Activated CD8-positive, alpha-beta memory T cell treated with anti-CD3 and anti-CD28 coated beads, Interleukin-2, amount 50 U/mL, for 24 hours (primary cell): ENCODE results near the gene EEFSEC.

Experiments used
- DNase-seq: peaks from one replicate; pipeline ENCODE4 v3.0.0-alpha.2; 2020; ENCODE audit errors: extremely low read depth

Gene EEFSEC

DNA sequence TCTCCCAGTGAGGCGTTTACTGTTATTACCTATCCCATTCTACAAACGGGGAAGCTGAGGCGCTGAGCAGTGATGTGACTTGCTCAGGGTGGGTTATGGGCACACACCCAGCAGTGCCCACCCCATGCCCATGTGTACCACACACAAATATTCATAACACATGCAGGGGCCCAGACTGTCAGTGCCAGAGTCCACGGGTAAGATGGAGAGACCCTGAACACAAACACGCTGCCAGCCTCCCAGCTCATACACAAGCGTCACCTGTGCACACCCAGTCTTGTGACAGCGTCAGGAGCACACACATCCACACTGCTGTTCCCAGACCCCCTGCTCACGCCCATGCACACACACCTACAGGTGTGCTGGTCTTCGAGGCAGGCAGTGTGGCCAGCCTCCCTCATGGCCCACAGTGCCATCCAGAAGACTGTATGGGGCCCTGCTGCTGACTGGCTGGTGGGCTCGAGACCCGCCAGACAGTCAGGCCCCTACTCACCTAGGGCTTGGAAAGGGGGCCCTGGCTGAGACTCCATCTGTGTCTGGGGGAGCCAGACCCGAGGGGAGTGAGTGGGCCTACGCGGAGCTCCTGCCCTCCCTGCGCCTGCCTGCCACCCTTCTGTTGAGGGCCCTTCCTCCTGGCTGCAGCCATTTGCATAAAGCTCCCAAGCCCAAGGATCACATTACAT, 274.0 kb downstream of the EEFSEC start:
- DNase-seq: no peak

DNA sequence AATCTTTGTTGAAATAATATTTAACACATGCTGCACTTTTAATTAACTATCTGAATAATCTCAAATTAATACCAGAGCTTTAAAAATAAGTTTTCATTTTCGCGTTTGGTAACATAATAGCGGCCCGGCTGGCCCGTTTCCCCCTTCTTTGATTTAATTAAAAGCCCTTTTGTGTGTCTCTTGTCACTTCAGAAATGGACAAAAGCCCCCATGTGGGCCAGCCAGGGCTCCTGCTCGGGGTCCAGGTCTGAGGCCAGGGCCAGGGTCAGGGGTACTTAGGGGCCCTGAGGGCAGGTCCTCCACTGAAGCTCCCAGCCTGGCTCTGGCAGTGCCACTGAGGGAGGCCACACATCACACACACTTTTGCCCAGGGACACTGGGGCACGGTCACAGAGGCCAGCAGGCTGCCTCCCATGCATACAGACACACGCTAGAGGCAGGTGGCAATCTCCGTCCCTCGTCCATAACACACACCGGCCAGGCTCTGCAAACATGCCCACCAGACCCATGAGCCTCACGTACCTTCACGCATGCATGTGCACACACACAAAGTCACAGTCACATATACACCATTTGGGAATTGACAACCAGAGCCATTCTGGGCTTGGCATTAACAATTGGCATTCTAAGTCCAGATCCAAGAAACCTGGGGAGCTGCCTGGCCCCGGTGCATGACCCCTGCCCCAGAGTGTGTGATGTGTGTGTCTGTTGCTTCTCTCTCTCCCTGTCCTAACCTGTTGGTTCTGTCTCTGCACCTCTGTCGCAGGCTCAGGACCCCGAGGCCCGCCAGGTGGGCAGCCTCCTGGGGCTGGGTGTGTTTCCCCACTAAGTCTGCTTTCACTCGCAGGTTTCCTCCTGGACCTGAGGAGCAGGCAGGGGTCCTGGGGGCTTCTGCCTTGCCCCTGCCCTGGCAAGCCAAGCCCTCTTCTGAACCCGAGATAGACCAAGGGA, 274.9 kb downstream of the EEFSEC start:
- DNase-seq: no peak

DNA sequence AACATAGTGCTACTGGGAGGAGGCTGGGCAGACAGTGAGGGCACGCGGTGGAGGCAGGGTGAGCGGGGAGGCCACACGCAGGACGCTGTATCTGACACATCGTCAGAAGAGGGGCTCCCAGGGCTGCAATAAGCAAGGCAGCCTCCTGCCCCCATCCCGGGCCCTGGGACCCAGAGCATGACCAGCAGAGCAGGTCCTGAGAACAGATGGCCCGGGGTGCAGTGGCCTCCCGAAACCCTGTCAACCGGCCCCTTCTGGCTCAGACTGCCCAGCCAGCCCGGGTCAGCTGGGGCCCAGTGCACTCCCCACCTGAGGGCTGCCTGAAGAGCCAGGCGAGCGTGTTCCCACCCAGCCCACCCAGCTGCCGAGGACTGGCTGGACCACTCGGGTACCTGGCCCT, 276.0 kb downstream of the EEFSEC start:
- no peak for DNase-seq

DNA sequence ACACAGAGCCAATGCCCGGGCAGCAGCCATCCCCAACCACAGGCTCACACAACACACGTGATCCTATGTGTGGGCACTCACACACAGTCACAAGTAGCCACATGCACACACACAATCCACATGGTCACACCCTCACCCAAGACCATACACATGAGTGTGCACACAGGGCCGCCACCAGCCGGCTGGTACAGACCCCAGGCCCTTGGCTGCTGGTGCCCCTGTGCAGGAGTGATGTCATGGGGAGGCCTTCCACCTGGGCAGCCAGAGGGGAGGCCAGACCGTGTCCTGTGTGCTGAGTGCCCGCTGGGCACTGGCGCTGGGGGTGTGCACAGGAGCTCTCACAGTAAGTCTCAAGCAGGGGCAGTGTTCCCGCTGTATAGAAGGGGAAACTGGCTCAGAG, 276.5 kb downstream of the EEFSEC start:
- DNase-seq: no peak

DNA sequence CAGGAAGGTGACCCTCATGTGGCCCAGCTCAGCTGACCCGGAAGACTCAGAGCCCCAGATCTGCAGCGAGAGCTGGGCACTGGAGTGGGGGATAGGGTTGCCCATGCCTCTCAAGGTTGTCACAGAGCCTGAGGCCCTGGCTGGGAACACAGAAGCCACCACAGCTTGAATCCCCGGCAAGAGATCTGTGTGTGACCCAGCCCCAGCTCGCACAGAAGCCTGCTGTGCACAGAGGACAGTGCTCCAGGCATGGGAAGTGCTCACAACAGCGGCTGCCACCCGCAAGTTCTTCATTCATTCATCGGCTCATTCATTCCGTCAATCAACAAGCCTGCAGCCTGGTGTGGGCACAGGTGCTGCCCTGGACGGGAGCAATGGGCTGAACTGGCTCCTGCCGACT, 277.0 kb downstream of the EEFSEC start:
- no peak for DNase-seq

DNA sequence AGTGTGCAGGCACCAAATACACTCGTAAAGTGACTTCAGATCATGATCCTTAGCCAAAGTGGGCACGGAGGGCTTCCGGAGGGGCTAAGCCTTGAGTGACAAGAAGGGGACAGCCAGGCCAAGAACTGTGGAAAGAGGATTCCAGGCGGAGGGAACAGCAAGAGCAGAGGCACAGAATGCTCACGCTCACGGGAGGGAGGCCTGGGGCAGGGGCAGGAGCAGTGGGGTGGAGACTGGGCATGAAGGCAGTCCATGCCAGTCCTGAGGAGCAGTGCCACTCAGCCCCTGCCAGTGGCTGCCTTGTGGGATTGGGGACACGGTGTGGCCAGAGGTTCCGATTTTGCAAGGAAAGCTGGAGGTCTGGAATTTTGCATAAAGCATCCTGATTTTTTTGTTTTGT, 277.4 kb downstream of the EEFSEC start:
- no peak for DNase-seq

DNA sequence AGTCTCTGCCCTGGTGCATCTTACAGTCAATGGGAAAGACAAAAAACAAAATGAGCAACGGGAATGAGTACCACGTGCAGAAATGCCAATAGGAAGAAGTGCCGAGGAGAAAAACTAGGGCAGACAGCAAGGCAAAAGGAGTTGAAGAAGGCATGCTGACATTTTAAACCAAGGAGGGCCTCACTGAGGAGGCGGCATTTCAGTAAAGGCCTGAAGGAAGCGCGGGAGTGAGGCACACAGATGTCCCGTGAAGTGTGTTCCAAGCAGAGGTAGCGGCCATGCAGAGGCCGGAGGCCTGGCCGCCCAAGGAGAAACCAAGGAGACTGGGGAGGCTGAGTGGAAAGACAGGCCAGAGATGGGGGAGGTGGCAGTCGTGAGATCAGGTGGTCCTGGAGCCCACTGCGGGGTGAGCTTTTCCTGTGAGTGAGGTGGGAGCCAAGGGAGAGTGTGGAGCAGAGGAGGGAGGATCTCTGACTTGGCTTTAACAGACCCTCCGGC, 278.6 kb downstream of the EEFSEC start:
- no peak for DNase-seq

DNA sequence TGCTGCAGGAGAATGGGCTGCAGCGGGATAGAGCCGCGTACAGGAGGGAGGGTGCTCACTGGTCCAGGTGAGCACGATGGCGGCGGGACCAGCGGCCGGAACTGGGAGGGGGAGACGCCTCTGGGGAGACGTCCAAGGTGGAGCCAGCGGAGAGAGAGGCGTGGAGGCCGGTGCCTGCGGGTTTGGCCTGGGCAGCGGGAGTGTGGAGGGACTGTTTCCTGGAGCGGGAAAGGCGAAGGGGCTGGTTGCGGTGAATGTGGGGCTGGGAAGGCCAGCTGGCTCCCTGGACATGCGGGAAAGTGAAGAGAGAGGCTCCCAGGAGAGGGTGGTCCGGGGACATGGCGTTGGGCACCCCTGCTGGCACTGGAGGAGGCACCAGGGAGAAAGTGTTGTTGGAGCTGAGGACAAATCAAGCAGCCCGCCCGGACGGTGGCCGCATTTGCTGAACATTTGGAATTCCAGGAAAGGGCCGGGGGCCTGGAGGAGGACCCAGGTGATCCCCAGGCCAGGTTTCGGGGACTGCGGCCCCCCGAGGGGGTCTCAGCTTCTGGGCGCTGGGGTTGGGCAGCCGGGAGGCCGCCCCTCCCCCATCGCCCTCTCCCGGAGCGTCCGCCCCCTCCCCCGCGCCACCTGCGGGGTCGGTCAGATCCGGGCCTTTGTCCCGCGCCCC, 279.2 kb downstream of the EEFSEC start:
- no peak for DNase-seq

DNA sequence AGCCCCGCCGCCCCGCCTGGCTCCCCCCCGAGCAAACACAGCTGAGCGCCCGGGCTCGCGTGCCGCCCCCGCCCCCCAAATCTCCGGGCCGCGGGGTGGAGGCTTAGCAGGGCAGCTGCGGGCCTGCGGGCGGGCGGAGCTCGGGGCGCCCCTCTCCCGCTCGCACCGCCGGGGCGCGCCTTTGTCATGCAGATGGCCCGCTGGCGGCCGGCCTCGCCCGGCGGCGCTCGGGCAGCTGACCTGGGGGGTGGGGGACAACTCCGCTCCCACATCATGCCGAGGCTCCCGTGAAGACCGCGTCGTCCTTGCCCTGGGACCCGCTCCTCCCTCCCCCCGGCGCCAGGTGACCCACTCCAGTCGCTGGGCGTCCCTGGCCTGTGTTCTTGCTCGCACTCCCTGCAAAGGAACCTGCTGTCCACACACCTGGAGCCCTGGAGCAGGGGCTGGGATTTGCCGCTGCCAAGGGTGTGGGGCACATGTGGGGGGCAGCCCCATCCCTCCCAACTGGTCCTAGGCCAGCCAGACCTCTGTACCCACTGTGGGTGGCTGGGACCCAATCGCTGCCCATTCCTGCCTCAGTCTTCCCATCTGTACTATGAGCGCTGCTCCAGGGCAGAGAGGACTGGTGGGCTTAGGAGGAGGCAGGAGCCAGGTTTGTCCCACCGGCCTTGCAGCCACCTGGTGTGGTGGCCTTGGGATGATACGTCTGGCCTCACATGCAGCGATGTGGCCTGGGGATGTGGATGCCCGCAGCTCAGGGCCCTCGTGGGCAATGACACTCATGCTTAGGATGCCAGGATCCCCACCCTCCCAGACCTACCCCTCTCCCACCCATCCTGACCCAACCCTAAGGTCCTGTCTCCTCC, 279.9 kb downstream of the EEFSEC start:
- no peak for DNase-seq

DNA sequence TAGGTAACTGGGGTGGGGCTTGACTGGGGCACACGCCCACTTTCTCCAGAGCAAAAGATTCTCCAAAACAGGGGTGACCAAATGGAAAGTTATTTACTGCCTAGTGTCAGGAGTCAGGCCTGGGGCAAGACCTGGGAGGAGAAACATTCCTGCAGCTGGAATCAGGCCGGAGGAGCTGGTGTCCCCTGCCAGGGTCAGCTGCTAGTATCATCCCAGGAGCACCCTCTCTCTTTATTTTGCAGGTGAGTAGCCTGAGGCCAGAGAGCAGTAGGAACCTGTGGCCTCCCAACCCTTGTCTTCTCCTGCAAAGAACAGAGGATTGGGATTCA, 280.5 kb downstream of the EEFSEC start:
- DNase-seq: no peak

DNA sequence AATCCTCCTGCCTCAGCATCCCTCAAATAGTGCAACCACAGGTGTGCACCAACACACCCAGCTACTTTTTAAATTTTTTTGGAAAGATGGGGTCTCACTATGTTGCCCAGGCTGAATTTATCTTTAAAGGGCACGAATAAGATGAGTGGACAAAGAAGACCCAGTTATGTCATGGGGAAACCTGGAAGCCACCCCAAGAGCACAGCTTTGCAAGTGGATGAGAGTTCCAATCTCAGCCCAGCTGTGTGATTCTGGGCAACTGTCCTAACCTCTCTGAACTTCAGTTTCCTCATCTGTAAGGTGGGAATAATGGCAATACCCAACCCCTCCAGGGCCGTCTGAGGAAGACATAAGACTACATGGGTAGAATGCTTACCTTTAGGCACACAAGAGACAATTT, 281.2 kb downstream of the EEFSEC start:
- DNase-seq: no peak

DNA sequence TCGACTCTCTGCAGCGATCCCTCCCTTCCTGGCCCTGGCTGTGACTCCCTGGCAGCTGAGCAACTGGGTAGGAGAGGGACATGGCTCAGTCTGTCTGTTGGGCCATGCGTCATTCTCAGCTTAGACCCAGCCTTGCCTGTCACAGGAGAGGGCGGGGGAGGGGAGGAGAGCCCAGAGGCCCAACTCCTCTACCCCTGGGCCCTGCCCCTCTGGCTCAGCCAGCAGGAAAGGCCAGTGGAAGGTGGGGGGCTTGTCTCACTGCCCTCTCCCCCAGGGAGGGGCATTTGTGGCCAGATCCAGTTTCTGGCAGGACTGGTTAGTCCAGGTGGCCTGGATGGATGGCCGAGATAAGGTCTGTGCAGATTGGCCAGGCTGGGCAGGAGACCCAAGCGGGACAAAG, 281.8 kb downstream of the EEFSEC start:
- DNase-seq: no peak

DNA sequence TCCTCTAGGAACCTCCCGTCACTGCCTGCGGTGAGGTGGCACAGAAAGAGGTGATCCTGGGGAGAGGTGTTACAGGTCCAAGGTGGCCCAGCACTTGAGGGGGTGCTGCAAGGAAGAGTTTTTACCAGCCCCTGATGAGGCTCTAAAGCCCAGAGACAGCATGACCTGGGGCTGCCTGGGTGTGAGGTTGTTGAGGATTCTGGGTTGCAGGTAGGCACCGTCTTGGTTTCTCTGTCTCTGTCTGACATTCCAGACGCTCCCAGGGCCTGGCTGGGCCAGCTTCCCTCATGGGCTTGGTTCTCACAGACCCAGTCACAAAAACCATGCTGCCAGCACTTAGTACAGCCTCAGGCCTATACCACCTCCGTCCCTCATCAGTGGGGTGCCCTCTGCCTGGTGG, 282.3 kb downstream of the EEFSEC start:
- DNase-seq: no peak

DNA sequence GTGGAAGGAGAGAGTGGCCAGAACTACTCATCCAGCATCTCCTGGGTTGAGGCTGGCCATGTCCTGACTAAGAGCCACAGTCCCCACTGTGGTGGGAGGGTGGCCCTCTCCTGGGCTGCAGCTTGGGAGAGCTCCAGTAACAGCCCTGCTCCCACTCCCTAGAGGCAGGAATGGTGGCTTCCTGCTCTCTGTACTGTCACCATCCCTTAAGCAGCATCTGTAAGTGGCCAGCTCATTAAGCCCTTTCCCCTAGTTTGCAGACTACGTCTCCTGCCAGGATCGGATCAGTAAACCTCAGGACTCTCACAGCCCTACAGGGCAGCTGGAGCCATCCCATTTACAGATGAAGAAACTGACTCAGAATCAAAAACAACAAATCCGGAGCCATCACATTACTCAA, 282.9 kb downstream of the EEFSEC start:
- no peak for DNase-seq

DNA sequence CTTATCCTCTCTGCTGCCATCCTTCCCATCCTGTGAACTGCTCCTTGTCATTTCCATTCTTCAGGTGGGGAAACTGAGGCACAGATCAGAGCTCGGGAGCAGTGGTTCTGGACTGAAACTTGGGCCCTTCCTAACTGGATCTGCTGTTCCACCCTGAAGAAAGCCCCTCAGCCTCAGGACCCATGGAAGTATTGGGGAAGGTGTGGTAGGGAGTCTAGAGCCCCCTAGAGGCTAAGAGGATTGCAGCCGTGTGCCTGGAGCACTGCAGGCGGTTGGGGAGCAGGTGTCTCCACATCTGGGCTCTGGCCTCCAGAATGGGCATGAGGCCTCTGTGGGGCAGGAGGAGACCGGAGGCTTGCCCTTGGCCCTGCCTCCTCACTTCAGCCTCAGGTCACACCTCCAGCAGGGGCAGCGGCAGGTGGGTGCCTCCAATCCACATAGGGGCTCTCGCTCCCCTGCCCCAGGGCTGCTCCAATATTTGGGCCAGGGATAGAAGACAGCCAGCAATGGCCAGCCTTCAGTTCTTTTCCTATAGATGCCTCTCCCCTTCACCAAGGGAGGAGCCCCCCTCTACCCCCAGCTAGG, 285.3 kb downstream of the EEFSEC start:
- no peak for DNase-seq

DNA sequence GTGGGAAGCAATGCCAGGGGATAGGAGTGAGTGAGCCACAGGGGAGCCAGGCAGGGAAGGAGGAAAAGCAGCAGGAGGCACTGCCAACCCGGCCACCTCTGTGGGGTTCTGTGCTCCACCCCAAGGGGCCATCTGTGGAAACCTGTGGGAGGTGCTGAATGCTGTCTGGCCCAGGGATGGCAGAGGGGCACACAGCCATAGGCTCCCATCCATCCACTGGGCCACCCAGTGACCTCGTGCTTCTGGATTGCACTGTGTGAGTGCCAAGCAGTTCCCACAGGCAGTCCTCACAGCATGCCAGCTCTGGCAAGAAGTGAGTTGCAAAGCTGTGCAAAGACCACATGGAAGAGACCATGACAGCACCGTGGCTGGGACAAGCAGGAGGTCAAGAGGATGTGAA, 285.9 kb downstream of the EEFSEC start:
- DNase-seq: no peak

DNA sequence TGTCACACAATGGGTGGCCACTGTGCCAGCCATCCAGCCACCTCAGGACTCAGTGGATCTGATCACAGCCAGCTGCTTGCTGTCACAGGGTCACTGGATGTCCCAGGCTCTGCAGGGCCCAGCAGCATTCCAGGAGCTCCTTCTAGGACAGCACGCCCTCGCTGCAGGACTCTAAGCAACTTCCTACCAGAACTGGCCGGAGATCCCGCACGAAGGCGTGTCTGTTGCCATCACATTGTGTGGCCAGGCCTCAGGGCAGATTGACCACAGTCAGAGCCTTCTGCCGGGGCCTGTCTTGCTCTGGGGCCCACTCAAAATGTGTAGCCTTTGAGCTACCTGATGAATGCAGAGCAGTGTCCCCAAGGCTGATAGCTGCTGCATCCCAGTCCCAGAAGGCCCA, 288.8 kb downstream of the EEFSEC start:
- DNase-seq: no peak

DNA sequence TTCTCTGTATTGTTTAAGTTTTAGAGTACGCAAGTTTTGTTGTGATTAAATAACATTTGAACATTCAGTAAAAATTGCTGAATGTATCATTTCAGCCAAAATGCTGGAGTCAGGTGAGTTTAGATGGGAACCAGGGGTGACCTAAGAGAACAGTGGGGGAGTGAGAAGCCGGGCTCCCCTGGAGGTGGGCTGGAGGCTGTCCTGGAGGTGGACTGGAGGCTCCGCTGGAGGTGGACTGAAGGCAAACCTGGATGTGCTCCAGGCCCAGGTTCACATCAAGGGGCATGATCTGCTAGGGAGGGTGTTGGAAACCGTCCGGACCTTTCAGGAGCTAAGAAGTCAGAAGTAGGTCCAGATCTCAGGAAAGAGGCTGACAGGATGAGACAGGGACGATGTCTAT, 289.7 kb downstream of the EEFSEC start:
- DNase-seq: no peak

DNA sequence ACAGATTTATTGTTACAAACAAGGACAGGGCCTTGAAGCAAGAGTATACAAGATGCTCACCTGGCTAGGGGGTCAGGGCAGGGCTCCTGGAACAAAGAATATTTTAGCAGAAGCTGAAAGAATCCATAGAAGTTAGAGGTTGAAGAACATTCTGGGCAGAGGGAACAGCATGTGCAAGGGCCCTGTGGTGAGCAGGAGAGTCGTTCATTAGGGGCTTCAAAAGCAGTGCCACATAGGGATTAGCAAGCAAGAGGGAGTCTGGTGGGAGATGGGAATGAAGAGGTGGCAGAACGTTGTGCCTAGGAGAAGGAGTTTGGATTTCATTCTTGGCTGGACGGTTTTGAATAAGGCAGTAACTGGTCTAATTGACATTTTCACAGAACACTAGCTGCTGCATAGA, 290.5 kb downstream of the EEFSEC start:
- DNase-seq: no peak

DNA sequence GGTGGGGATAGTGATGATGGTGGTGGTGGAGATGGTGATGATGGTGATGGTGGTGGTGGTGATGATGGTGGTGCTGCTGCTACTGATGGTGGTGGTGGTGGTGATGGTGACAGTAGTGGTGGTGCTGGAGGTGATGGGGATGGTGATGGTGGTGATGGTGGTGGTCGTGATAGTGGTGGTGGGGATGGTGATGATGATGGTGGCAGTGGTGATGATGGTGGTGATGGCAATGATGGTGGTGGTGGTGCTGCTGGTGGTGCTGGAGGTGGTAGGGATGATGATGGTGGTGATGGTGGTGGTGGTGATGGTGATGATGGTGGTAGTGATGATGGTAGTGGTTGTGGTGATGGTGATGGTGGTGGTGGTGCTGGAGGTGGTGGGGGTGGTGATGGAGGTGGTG, 292.1 kb downstream of the EEFSEC start:
- no peak for DNase-seq

DNA sequence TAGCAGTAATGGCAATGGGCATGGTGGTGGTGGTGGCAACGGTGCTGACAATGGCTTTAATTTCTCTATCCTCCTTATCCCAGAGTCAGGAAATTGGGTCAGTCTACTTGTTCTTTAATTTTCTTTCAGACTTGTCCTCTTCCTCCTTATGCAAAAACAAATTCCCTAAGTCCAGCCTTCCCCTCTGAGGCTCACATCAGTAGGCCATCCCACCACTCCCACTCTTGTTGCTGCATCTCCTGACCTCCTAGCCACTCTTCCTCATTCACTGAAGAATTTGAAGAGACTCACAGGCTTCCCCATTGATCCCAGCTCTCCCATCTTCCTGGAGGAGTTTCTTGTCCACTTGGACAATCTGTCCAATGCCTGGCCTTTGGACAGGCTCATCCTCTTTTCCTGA, 293.5 kb downstream of the EEFSEC start:
- DNase-seq: no peak
